ENCODE data around the gene LRRN4CL.
"Not testable (repeated sequence)": the region's sequence is repeated elsewhere in the genome, so short reads cannot be mapped to it uniquely, and the experiment has no call there.

LRRN4CL gene

DNA sequence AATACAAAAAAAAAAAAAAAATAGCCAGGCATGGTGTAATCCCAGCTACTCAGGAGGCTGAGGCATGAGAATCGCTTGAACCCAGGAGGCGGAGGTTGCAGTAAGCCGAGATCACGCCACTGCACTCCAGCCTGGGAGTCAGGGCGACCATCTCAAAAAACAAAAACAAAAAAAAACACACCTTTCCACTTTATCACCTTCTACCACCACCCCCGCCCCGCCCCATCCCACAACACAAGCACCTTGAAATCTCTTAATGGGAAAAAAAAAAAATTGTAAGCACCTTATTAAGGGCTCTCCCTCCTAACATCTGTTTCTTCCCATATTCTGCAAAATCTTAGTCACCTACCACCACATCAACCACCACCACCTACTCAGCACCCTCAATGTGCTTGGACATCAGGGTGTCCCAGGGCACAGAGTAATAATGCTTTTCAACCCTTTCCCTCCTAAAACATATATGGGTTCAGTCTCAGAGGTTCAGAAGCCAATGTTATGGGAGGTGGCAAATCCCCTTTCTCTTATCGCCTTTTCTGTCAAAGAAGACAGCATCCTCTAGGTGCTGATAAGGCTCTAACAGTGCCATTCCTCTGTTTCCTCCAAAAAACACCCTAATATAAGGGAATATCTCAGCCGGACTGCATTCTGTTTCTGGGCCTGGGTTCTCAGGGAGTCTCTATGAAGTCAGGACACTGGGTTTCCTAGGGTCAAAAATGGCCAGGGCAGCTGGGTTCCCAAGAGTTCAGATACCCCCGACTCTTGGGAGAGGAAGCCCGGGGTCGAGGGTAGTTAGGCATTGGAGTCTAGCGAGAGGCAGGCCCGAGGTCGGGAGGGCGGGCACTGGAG lies 36.9 kb downstream of the LRRN4CL start:
- no peaks in the 10 kb centered on the region for H3K9me3 Mint-ChIP-seq
- no peaks in the 10 kb centered on the region for H3K27me3 Mint-ChIP-seq
- H3K4me1 Mint-ChIP-seq = peaks cover 27% of the 10 kb centered on the region
- DNase-seq (no peak), ATAC-seq (no peak)
- H3K36me3 Mint-ChIP-seq (ENCODE audit: low read depth) = peaks cover 10% of the 10 kb centered on the region
- peak overlapping the region; percentile 94 for H3K4me3 Mint-ChIP-seq
- H3K27ac Mint-ChIP-seq = peak overlapping the region; percentile 92

DNA sequence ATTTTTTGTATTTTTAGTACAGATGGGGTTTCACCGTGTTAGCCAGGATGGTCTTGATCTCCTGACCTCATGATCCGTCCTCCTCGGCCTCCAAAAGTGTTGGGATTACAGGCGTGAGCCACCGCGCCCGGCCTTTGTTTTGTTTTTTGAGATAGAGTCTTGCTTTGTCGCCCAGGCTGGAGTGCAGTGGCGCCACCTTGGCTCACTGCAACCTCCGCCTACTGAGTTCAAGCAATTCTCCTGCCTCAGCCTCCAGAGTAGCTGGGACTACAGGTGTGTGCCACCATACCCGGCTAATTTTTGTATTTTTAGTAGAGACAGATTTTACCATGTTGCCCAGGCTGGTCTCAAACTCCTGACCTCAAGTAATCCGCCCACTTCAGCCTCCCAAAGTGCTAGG lies 39.0 kb downstream of the LRRN4CL start:
- H3K27ac Mint-ChIP-seq = peak overlapping the region; percentile 83
- not testable (repeated sequence) for H3K9me3 Mint-ChIP-seq, DNase-seq, H3K4me3 Mint-ChIP-seq, H3K27me3 Mint-ChIP-seq, ATAC-seq
- H3K4me1 Mint-ChIP-seq = peaks cover 36% of the 10 kb centered on the region
- H3K36me3 Mint-ChIP-seq (ENCODE audit: low read depth) = peaks cover 15% of the 10 kb centered on the region

DNA sequence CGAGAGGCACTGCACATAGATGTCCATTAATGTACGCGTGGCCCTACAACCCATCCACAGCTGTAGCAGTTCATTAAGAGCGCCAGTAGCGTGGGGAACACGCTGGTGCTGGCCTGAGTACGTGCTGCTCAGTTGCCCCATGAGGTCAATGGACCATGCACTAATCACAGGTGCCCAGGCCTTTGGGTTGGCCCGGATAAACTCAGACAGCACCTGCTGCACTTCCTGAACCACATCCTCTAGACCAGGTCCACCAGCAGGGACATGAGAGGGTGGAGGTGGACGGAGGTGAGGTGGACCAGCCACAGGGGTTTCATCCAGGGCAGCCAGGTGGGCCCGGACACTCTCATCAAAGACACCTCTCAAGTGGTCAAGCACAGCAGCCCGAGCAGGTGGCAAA lies 39.8 kb downstream of the LRRN4CL start:
- H3K4me1 Mint-ChIP-seq = peaks cover 42% of the 10 kb centered on the region
- ATAC-seq = no peak
- DNase-seq = no peak
- H3K9me3 Mint-ChIP-seq = no peaks in the 10 kb centered on the region
- peak overlapping the region; percentile 63 for H3K27ac Mint-ChIP-seq
- H3K4me3 Mint-ChIP-seq = no peak overlapping the region
- H3K36me3 Mint-ChIP-seq (ENCODE audit: low read depth) = peaks cover 15% of the 10 kb centered on the region
- no peaks in the 10 kb centered on the region for H3K27me3 Mint-ChIP-seq

DNA sequence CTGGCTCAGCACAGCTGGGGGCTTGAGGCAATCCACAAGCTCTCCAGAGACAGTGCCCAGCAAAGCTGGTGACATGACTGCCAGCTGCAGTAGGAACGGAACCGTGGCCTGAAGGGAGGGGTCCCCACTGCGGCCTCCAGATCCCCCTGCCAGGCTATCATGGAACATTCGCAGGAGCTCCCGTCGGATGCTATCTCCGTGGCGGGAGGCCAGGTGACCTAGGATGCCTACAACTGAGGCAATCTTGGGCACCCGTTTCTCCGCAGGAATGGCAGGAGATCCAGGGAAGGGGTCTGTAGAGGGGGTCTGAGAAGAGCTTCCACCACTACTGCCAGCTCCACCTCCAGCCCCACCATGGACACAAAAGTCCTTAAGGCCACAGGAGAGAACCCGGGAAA lies 40.4 kb downstream of the LRRN4CL start:
- DNase-seq (no peak), ATAC-seq (no peak)
- no peaks in the 10 kb centered on the region for H3K9me3 Mint-ChIP-seq
- peaks cover 42% of the 10 kb centered on the region for H3K4me1 Mint-ChIP-seq
- no peak overlapping the region for H3K4me3 Mint-ChIP-seq
- H3K27ac Mint-ChIP-seq = no peak overlapping the region
- no peaks in the 10 kb centered on the region for H3K27me3 Mint-ChIP-seq
- H3K36me3 Mint-ChIP-seq (ENCODE audit: low read depth) = peaks cover 21% of the 10 kb centered on the region

DNA sequence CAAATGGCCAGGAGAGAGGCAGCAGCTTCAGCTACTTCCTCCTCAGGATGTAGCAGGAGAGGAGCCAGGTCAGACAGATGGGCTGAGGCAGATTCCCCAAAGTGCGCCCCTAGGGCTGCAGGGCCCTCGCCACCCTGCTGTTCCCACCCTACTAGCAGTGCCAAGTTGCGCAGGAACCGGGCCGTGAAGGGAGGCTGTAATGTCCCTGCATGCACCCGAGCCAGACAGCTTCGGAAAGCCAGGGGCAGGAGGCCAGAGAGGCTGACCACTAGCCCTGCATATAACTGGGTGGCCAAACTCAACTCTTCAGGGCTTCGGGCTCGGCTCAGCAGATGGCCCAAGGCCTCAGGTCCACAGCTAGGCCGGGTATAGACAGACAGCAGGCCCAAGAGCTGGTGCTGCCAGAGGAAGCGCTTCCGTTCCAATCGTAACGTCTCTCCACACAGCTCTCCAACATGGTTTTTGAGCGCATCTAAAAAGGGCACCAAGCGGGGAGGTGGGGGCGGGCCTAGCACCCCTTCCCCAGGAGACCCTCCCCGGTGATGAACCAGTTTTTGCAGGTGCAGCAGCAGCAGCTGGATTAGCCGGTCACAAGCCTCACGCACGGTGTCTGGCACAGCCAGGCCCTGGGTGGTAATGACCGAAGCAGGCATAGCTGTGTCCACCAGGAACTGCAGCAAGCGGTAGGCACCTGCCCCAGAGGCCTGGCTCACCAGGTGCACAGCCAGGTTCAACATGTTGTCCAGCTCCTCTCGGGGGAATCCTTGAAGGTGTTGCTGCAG lies 41.0 kb downstream of the LRRN4CL start:
- H3K36me3 Mint-ChIP-seq (ENCODE audit: low read depth) = peaks cover 21% of the 10 kb centered on the region

DNA sequence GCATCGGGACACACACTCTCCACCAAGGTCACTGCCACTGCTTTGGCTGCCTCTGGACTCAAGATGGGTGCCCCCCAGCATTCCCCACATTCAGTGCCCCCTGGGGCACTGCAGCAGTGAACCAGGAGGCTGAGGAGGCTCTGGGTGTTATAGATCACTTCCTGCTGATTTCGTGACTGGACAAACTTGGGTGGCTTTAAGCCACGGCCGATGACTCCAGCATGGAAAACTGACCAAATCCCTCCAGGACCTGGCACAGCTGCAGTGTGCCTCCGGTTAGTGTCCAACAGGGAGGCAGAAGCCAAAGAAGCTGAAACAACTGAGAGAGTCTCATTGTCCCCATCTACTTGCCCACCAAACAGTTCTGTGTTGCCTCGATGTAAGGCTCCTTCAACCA lies 41.7 kb downstream of the LRRN4CL start:
- no peaks in the 10 kb centered on the region for H3K27me3 Mint-ChIP-seq
- ATAC-seq = no peak
- peak overlapping the region; percentile 18 for H3K27ac Mint-ChIP-seq
- peaks cover 26% of the 10 kb centered on the region for H3K36me3 Mint-ChIP-seq (ENCODE audit: low read depth)
- no peaks in the 10 kb centered on the region for H3K9me3 Mint-ChIP-seq
- H3K4me3 Mint-ChIP-seq = no peak overlapping the region
- H3K4me1 Mint-ChIP-seq = peaks cover 37% of the 10 kb centered on the region
- no peak for DNase-seq

More for the DNA sequence above, 41.0 kb downstream of the LRRN4CL start:
- no peak overlapping the region for H3K4me3 Mint-ChIP-seq
- H3K9me3 Mint-ChIP-seq = no peaks in the 10 kb centered on the region
- DNase-seq (no peak), ATAC-seq (no peak)
- peaks cover 39% of the 10 kb centered on the region for H3K4me1 Mint-ChIP-seq
- H3K27ac Mint-ChIP-seq = peak overlapping the region; percentile 18
- no peaks in the 10 kb centered on the region for H3K27me3 Mint-ChIP-seq

DNA sequence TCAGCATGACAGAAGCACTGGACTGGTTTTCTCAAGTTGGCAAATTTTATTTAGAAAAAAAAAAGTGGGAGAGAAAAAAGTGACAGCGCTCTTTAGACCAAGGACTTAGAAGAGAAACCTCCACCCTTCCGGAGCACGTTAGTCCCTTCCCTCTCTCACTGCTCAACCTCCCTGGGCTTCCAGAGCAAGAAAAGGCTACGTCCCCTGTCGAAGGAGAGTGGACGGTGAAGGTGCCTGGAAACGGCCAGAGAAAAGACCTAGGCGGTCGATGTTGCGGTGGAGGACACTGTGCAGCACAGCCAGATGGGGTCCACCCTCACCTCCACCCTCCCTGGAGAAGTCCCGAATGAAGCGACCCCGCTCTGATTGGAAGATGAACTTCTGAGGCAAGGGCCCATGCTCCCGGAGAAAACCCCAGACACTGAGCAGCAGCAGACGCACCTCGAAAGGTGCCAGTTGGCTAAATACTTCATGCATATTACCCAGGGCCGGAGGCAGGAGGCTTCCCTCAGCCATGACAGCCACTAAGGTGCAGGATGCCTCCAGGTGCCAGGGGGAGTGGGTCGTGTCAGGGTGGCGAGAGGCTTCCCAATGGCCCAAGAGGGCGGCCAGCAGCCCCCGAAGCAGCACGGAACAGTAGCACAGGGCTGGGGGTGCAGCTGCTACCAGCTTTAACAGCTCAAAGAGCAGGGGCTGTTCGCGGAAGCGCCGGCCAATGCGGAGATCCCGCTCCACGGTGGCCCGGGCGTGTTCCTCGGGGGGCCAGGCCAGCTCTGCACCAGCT lies 42.3 kb downstream of the LRRN4CL start:
- H3K27ac Mint-ChIP-seq = peak overlapping the region; percentile 95
- peaks cover 25% of the 10 kb centered on the region for H3K36me3 Mint-ChIP-seq (ENCODE audit: low read depth)
- H3K9me3 Mint-ChIP-seq = no peaks in the 10 kb centered on the region
- peak overlapping the region; percentile 97 for H3K4me3 Mint-ChIP-seq
- H3K27me3 Mint-ChIP-seq = no peaks in the 10 kb centered on the region
- no peak for DNase-seq
- H3K4me1 Mint-ChIP-seq = peaks cover 33% of the 10 kb centered on the region
- no peak for ATAC-seq

DNA sequence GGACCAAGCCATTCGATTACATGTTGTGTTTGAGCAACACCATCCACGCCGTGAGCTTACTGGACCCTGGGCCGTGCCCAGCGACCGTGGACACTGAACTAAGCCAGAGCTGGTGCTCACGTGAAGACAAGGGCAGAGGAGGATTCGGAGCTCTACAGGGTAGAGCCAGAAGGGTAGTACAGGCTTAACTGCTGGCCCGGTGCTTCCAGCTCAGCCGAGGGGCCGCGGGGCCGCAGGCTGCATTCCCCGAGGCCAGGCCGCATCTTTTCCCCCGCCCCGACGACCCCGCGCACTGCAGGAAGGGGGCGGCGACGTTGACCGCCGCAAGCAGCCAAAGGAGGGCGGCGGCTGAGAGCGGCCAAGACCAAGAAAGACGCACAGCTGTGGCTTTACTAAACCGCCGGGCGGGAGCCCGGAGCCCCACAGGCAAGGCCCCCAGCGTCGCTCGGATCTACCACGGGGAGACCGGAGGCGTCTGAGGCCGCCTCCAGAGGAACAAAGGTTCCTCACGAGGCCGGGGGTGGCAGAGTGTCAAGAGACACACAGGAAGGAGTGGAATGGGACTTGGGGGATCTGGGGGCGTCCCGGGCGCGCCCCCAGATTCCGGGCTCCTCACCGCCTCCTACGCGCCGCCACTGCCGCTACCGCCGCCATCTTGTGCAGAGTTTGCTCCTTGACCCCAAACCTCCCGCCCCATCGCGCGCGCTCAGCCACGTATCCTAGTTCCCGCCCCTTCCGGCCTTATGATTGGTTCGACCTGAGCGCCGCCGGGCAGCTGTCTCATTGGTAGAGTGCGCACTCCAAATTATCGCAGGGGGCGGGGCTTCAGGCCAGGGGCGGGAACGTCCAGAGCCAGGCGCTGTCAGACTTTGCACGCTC lies 43.1 kb downstream of the LRRN4CL start, which contains the start of gene GANAB:
GANAB (minus strand) TSS at position 668 of the 879 bp plus-strand sequence; CDS start at position 654, 14 bp downstream.
- peak; percentile 96 for ATAC-seq
- H3K36me3 Mint-ChIP-seq (ENCODE audit: low read depth) = peaks cover 25% of the 10 kb centered on the region
- peaks cover 34% of the 10 kb centered on the region for H3K4me1 Mint-ChIP-seq

DNA sequence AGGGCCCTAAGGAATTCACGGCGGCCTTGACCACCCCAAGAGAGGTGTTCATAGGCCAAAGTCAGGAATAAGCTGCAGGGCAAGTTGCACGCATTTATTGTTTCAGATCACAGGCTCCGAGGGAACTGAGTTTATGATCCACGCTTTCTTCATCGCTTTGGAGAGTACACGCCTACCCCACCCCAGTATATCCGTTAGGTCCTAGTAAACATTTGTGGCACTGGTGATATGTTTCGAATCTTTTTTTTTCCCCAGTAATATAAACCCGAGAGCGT lies 43.7 kb downstream of the LRRN4CL start:
- DNase-seq = no peak

More for the DNA sequence above, 43.1 kb downstream of the LRRN4CL start, which contains the start of gene GANAB:
- H3K27me3 Mint-ChIP-seq = no peaks in the 10 kb centered on the region
- peak within 1 kb of the TSS; percentile 95 for H3K27ac Mint-ChIP-seq
- no peaks in the 10 kb centered on the region for H3K9me3 Mint-ChIP-seq
- H3K4me3 Mint-ChIP-seq = peak within 1 kb of the TSS; percentile 97
- DNase-seq = peak; percentile 99

DNA sequence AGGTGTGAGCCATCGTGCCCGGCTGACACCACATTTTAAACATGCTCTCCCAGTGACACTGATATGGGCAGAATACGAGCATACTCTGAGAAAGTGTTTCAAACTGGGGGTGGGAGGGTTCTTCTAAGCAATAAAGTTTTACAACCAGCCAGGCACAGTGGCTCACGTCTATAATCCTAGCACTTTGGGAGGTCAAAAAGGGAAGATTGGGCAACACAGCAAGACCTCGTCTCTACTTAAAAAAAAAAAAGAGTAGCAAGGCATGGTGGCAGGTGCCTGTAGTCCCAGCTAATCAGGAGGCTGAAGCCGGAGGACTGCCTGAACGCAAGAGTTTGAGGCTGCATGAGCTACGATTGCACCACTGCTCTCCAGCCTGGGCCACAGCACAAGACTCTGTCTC lies 45.1 kb downstream of the LRRN4CL start:
- no peak for ATAC-seq
- no peaks in the 10 kb centered on the region for H3K9me3 Mint-ChIP-seq
- peak overlapping the region; percentile 46 for H3K4me3 Mint-ChIP-seq
- H3K4me1 Mint-ChIP-seq = peaks cover 48% of the 10 kb centered on the region
- peaks cover 29% of the 10 kb centered on the region for H3K36me3 Mint-ChIP-seq (ENCODE audit: low read depth)
- DNase-seq = no peak
- H3K27ac Mint-ChIP-seq = peak overlapping the region; percentile 57
- no peaks in the 10 kb centered on the region for H3K27me3 Mint-ChIP-seq

More for the DNA sequence above, 43.7 kb downstream of the LRRN4CL start:
- H3K27me3 Mint-ChIP-seq = no peaks in the 10 kb centered on the region
- no peaks in the 10 kb centered on the region for H3K9me3 Mint-ChIP-seq
- no peak for ATAC-seq
- peaks cover 25% of the 10 kb centered on the region for H3K36me3 Mint-ChIP-seq (ENCODE audit: low read depth)
- H3K27ac Mint-ChIP-seq = peak overlapping the region; percentile 95
- H3K4me3 Mint-ChIP-seq = peak overlapping the region; percentile 97
- peaks cover 37% of the 10 kb centered on the region for H3K4me1 Mint-ChIP-seq
